Hepatocyte (in vitro differentiated cells): ENCODE results near the gene PODXL2. TPM values are rescaled to one million over a fixed set of nuclear protein-coding genes. Genes with fewer than 3 reads are reported as not detected.
"Not testable (repeated sequence)": the region's sequence is repeated elsewhere in the genome, so short reads cannot be mapped to it uniquely, and the experiment has no call there.

ENCODE experiments used
- DNase-seq: peaks from one replicate; pipeline ENCODE4 v3.0.0-alpha.2; 2016; ENCODE audit warnings: low spot score
- H2AFZ ChIP-seq: fragments of 200-600 bp; sonication (generic); 2 replicates; pipeline ENCODE4 v1.6.0; 2016; ENCODE audit warnings: antibody characterized with exemption, mild to moderate bottlenecking
- H3K27ac ChIP-seq: fragments of 200-600 bp; sonication (generic); 2 replicates; pipeline ENCODE4 v1.5.1; 2016; ENCODE audit warnings: mild to moderate bottlenecking
- H3K27me3 ChIP-seq: fragments of 200-600 bp; sonication (generic); 2 replicates; pipeline ENCODE4 v1.6.1; 2016
- H3K36me3 ChIP-seq: fragments of 200-600 bp; sonication (generic); replicated peaks from 2 replicates; pipeline ENCODE4 v1.5.1; 2016; ENCODE audit warnings: low read depth; ENCODE audit not compliant: insufficient read depth
- H3K4me1 ChIP-seq: fragments of 200-600 bp; sonication (generic); 2 replicates; pipeline ENCODE4 v1.5.1; 2016; ENCODE audit warnings: mild to moderate bottlenecking, moderate library complexity; ENCODE audit not compliant: insufficient read depth
- H3K4me2 ChIP-seq: fragments of 200-600 bp; sonication (generic); 2 replicates; pipeline ENCODE4 v1.6.0; 2016
- H3K4me3 ChIP-seq: fragments of 200-600 bp; sonication (generic); 2 replicates; pipeline ENCODE4 v1.5.1; 2016; ENCODE audit warnings: mild to moderate bottlenecking
- H3K79me2 ChIP-seq: fragments of 200-600 bp; sonication (generic); 2 replicates; pipeline ENCODE4 v1.6.0; 2017; ENCODE audit warnings: mild to moderate bottlenecking
- H3K9me2 ChIP-seq: fragments of 200-600 bp; sonication (generic); replicated peaks from 2 replicates; pipeline ENCODE4 v1.6.0; 2017; ENCODE audit warnings: mild to moderate bottlenecking; ENCODE audit not compliant: insufficient read depth
- H3K9me3 ChIP-seq: fragments of 200-600 bp; sonication (generic); 2 replicates; pipeline ENCODE4 v1.5.1; 2016; ENCODE audit warnings: low read depth, mild to moderate bottlenecking
- H4K20me1 ChIP-seq: fragments of 200-600 bp; sonication (generic); 2 replicates; pipeline ENCODE4 v1.6.0; 2016; ENCODE audit warnings: mild to moderate bottlenecking; ENCODE audit not compliant: insufficient read depth, poor library complexity, severe bottlenecking
- CTCF ChIP-seq: fragments of 200-600 bp; sonication (generic); IDR thresholded peaks from 2 replicates; pipeline ENCODE4 v1.5.1; 2016; ENCODE audit warnings: antibody characterized with exemption, mild to moderate bottlenecking; ENCODE audit not compliant: poor library complexity
- EZH2 ChIP-seq: fragments of 200-600 bp; sonication (generic); IDR thresholded peaks from 2 replicates; pipeline ENCODE4 v1.6.1; 2016; ENCODE audit warnings: antibody characterized with exemption, mild to moderate bottlenecking, borderline replicate concordance
- EZH2phosphoT487 ChIP-seq: fragments of 200-600 bp; sonication (generic); IDR thresholded peaks from one replicate; pipeline ENCODE4 v1.6.1; 2018; ENCODE audit warnings: antibody characterized with exemption, mild to moderate bottlenecking, low read depth, moderate library complexity; ENCODE audit not compliant: unreplicated experiment, severe bottlenecking
- whole genome bisulfite sequencing: methylation state at CpG from one replicate; pipeline ENCODE4 v1.1.6; 2016; ENCODE audit warnings: low lambda C conversion rate; ENCODE audit errors: missing lambda C conversion rate; 5-methylcytosine and 5-hydroxymethylcytosine counted together
- polyA plus RNA-seq: library from polyadenylated mRNA; unstranded; fragments of >200 nt; fragmentation: Nextera tagmentation; extraction: Ambion mirVana; gene quantifications from 2 replicates; pipeline ENCODE4 v1.2.1, GENCODE V29; 2016
- total RNA-seq: library from RNA; depleted of rRNA; stranded (reverse); fragments of >200 nt; gene quantifications from 2 replicates; pipeline ENCODE4 v1.2.3, GENCODE V29; 2014

Gene PODXL2
- total and polyA plus RNA-seq, 2 experiments from 2014 or later = 5.1 to 6.4 TPM

- Histone ChIP-seq H3K27me3 (no peaks in the 10 kb centered on the region), H3K79me2 (no peaks in the 10 kb centered on the region), H2AFZ (no peak overlapping the region), H3K9me3 (no peaks in the 10 kb centered on the region), H3K27ac (no peak overlapping the region), H4K20me1 (no peaks in the 10 kb centered on the region), H3K4me2 (no peak overlapping the region), H3K4me1 (no peaks in the 10 kb centered on the region), H3K36me3 (no peaks in the 10 kb centered on the region), H3K9me2 (no peaks in the 10 kb centered on the region), H3K4me3 (no peak overlapping the region)
- TF ChIP-seq EZH2 (no peak), EZH2phosphoT487 (no peak), CTCF (no peak)
- 88% methylated on average over 8 of the region's 8 CpGs for WGBS
- no peak for DNase-seq
Observed at GRCh38 chr3:127651516-127652172, 22.7 kb downstream of the PODXL2 start.

GRCh38 chr3:127652246-127652995, 23.4 kb downstream of the PODXL2 start:
- H3K36me3 ChIP-seq = no peaks in the 10 kb centered on the region
- H3K4me2 ChIP-seq = no peak overlapping the region
- H3K4me1 ChIP-seq = no peaks in the 10 kb centered on the region
- no peaks in the 10 kb centered on the region for H3K9me2 ChIP-seq
- H3K27ac ChIP-seq = no peak overlapping the region
- H3K4me3 ChIP-seq = no peak overlapping the region
- H3K79me2 ChIP-seq = no peaks in the 10 kb centered on the region
- H2AFZ ChIP-seq = no peak overlapping the region
- no peaks in the 10 kb centered on the region for H3K9me3 ChIP-seq
- 69% methylated on average over 13 of the region's 13 CpGs for WGBS
- no peaks in the 10 kb centered on the region for H4K20me1 ChIP-seq
- TF ChIP-seq EZH2phosphoT487 (no peak), CTCF (peak; percentile 85), EZH2 (no peak)
- H3K27me3 ChIP-seq = no peaks in the 10 kb centered on the region
- peak; percentile 80 for DNase-seq

DNA sequence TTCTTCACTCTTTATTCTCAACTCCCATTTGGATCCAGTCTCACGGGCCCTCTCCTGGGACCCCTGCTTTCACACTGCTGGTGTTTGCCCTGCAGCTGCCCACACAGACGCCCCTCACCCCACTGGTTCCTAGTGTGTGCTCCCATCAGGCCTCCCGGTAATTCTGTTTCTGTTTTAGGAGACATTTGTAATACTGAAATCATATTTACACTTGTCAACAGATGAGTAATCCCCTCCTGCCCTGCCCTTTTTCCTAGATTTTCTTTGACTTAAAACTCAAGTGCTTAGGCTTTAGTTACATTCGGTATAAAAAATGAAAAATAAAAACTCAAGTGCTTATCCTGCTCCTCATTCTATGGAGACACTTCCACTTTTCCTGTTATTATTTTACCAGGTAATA, 25.4 kb downstream of the PODXL2 start:
- TF ChIP-seq EZH2 = no peak
- TF ChIP-seq CTCF = no peak
- TF ChIP-seq EZH2phosphoT487 = no peak
- Histone ChIP-seq H3K27ac (no peak overlapping the region), H3K36me3 (no peaks in the 10 kb centered on the region), H3K27me3 (no peaks in the 10 kb centered on the region), H3K4me3 (no peak overlapping the region), H3K4me2 (no peak overlapping the region), H2AFZ (no peak overlapping the region), H3K9me2 (no peaks in the 10 kb centered on the region), H3K79me2 (no peaks in the 10 kb centered on the region), H3K9me3 (no peaks in the 10 kb centered on the region), H3K4me1 (no peaks in the 10 kb centered on the region), H4K20me1 (no peaks in the 10 kb centered on the region)
- DNase-seq = no peak
- 85% methylated on average over 4 of the region's 4 CpGs for WGBS

DNA sequence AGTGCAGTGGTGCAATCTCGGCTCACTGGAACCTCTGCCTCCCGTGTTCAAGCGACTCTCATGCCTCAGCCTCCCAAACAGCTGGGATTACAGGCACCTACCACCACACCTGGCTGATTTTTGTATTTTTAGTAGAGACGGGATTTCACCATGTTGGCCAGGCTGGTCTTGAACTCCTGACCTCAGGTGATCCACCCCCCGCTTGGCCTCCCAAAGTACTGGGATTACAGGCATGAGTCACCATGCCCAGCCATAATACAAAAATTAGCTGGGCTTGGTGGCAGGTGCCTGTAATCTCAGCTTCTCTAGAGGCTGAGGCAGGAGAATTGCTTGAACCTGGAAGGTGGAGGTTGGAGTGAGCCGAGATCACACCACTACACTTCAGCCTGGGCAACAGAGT, 26.0 kb downstream of the PODXL2 start:
- not testable (repeated sequence) for H3K9me3 ChIP-seq, H3K36me3 ChIP-seq, H3K27me3 ChIP-seq, DNase-seq, H4K20me1 ChIP-seq, H3K79me2 ChIP-seq, H3K4me1 ChIP-seq, H3K4me2 ChIP-seq, H2AFZ ChIP-seq, H3K9me2 ChIP-seq, H3K4me3 ChIP-seq, H3K27ac ChIP-seq
- WGBS = 93% methylated on average over 6 of the region's 6 CpGs
